GM13977 (cell line): ENCODE measurements around the gene USPL1.
"Not testable (repeated sequence)": the region's sequence is repeated elsewhere in the genome, so short reads cannot be mapped to it uniquely, and the experiment has no call there.

Experiments
- DNase-seq: peaks from one replicate; pipeline ENCODE4 v3.0.0; 2012; ENCODE audit warnings: low spot score
- in situ Hi-C: fragments of 300-500 bp; cut with MboI; formaldehyde crosslinking; loops from one replicate; pipeline ENCODE4 v1.12.0; 2022; ENCODE audit warnings: low sequenced_read_pairs, low pct_unique_long_range_greater_than_20kb, mixed read lengths, inconsistent platforms; ENCODE audit not compliant: unreplicated experiment
- TF ChIP-seq, protein P1 (sequence below): IDR thresholded peaks from 2 replicates; pipeline ENCODE4 v1.5.1; 2012; ENCODE audit warnings: mild to moderate bottlenecking, control low read depth; ENCODE audit not compliant: insufficient read depth; ENCODE audit errors: extremely low read depth, missing control alignments

The USPL1 gene

DNA sequence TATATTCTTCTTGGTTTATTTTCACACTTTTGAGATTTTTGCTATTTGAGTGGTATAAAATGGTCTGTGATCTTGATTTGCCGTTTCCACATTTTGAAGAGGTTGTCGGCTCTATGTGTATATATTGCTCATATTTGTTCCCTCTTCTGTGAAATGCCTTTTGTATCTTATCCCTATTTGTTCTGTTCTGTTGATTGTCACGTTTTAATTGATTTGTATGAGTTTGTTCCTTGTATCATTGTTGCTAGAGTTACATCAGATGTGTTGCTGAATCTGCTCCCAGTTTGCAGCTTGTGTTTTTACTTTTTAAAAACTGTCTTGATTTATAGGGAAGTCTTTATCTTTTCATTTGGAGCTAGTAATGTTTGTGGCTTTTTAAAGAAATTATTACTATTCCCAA is 17.1 kb downstream of the USPL1 start:
- DNase-seq: no peak
- in situ Hi-C loops: no loop called here
- TF ChIP-seq, protein P1, sequence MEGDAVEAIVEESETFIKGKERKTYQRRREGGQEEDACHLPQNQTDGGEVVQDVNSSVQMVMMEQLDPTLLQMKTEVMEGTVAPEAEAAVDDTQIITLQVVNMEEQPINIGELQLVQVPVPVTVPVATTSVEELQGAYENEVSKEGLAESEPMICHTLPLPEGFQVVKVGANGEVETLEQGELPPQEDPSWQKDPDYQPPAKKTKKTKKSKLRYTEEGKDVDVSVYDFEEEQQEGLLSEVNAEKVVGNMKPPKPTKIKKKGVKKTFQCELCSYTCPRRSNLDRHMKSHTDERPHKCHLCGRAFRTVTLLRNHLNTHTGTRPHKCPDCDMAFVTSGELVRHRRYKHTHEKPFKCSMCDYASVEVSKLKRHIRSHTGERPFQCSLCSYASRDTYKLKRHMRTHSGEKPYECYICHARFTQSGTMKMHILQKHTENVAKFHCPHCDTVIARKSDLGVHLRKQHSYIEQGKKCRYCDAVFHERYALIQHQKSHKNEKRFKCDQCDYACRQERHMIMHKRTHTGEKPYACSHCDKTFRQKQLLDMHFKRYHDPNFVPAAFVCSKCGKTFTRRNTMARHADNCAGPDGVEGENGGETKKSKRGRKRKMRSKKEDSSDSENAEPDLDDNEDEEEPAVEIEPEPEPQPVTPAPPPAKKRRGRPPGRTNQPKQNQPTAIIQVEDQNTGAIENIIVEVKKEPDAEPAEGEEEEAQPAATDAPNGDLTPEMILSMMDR: no peak

DNA sequence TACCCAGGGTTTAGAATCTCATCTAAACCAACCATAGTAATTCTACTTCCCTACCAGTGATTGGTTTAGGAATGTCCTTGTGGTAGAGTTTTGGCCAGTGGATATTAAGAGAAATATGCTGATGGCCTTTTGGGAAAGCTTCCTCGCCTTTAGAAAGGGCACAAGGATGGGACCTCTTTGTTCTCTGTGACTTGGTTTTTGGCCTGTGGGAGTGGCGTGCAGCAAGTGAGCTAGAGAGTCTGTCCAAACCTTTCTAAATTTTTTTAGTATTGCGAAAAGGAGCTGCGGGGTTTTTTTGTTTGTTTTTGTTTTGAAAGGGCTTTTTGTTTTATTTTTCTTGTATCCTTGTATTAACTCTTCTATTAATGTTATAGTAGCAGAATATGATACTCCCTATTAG is 20.6 kb downstream of the USPL1 start:
- no peak for DNase-seq
- in situ Hi-C loops: no loop called here
- TF ChIP-seq, protein P1: no peak

DNA sequence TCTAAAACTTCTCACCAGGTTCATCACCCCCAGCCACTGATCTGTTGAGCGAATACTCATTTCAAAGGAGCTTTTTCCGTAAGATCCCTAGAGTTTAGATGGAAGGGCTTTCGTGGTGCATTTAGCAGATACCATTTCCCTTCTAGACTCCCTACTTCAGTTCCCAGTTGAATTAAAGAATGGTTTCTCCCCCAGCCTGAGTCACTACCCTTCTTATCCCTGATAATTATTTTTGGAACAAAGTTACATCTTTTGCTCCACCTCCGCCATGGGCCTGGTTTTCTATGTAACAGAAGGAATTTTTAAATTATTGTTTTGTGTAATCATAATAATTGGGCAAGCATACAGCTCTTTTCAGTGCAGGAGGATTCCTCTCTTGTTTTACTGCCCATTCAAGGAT is 22.0 kb downstream of the USPL1 start:
- no peak for DNase-seq
- in situ Hi-C loops: no loop called here
- TF ChIP-seq, protein P1: no peak

DNA sequence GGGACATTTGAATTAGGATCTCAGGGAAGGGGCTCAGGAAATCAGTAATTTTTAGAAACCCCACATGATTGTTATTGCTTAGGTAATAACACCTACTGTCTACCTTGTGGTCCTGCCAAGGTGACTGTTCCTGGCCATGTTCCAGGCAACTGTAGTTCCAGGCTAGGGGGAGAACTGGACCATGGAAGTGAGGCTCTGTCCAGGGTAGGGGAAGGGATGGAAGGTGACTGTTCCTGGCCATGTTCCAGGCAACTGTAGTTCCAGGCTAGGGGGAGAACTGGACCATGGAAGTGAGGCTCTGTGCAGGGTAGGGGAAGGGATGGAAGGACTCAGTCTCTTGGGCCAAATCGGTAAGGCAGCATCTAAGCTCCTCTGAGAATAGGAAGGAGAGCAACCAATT is 23.5 kb downstream of the USPL1 start:
- in situ Hi-C loops, DNase-seq: not testable (repeated sequence)

DNA sequence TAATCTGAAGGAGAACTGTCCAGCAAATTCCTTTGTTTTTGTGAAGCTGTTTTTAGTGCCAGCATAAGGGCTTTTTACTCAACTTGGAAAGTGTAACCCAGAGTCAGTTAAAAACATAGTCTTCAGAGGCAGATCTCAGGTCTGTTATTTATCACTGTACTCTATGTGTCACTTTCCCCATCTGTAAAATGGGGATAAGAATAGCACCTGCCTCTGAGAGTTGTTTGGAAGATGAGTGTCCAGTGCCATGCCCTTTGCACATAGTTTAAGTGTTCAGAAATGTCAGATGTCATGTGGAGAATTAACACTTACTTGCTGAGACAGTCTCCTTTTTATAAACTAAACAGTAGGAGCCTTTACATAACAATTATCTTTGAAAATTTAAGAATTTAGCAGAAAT is 27.9 kb downstream of the USPL1 start:
- in situ Hi-C loops: no loop called here
- DNase-seq: no peak
- TF ChIP-seq, protein P1: no peak

DNA sequence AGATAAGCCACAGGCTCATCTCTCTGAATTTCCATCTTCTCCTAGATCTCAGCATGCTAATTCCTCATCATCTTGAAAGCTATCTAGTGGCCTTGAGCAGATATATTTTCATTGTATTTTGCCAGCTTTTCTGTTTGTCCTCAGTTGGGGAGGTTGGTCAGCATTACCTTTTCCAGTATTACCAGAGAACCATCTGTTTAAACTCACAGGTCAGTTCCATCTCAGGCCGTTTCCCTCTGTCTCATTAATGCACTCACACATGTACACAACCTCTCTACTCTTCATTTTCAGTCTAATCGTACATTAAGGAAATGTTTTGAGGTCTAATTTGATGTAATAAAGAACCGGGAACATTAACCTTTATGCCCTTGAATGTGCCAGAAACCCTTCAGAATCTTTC is 29.7 kb downstream of the USPL1 start:
- in situ Hi-C loops: no loop called here
- TF ChIP-seq, protein P1: no peak
- DNase-seq: no peak

DNA sequence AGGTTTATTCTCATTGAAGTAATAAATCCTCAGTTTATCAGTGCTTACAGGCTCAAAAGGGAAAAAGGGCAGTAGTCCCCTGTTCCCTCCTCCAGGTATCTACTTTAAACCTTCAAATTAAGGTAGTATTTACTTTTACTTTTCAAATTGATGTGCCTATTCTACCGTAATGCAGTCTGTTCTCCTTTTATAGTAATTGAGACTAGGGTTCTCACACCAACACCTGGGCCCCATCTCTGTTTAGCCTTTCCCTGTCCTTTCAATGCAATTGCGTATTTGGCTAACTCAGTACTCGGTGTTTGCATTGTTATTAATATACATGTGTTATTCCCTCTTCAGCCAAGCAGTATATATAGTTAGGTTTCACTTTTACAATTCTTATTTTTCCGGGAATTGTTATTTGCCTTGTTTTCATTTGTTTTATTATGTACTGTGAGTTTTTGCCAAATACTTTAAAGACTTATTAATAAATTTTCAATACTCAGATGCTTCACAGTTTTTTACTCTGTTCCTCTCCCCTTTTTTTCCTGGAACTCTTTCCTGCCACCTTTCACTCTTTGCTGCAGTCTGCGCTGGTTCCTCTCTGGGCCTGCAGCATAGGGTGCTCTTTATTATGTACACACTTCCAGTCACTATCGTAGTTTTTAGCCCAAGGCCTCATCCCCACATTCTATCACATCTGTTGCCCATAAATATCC is 30.3 kb downstream of the USPL1 start:
- TF ChIP-seq, protein P1: no peak
- in situ Hi-C loops: no loop called here
- no peak for DNase-seq
